Inflammatory macrophage treated with lipopolysaccharide for 4 hours (primary cell): ENCODE measurements around the gene CKMT2.

Source experiments
- DNase-seq: peaks from one replicate; pipeline ENCODE4 v3.0.0-alpha.2; 2020

The CKMT2 gene

GRCh38 chr5:81219389-81219788, 13.7 kb upstream of the CKMT2 start:
- DNase-seq: no peak

DNA sequence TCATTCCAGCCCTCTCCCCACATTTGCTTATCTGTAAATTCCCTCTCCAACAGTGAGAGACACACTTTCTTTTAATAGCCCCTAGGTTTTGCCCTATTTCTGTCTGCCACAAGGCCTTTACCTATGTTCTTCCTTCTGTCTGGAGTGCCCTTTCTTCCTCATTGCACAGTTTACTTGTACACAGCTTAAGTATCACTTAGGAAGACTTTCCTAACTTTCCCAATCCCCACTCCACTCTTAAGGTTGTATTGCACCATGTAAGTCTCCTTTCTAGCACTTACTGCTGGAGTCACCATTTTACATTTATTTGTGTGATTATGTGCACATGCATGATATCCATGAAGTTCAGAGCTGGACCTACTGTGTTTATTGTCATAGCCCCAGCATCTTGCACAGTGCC, 10.8 kb upstream of the CKMT2 start:
- DNase-seq: no peak

DNA sequence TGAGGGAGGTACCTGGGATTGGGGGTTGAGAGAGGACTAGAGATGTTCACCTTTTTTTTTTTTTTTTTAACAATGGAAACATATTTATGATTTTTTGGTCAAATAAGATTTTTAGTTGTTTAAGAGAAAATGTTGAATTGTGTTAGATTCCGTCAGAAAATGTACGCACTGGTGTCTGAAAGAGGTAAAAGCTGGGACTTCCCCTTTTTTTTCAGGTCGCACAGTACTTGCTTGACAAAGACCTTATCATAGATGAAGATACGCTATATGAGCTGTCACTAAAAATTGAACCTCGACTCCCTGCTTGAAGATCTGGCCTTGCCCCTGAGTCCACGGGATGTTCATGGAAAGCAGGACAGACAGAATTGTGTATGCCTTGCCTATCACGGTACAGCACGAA, 7.7 kb upstream of the CKMT2 start:
- no peak for DNase-seq

- DNase-seq: no peak
These were observed 6.8 kb upstream of the CKMT2 start for GRCh38 chr5:81226286-81226685.

DNA sequence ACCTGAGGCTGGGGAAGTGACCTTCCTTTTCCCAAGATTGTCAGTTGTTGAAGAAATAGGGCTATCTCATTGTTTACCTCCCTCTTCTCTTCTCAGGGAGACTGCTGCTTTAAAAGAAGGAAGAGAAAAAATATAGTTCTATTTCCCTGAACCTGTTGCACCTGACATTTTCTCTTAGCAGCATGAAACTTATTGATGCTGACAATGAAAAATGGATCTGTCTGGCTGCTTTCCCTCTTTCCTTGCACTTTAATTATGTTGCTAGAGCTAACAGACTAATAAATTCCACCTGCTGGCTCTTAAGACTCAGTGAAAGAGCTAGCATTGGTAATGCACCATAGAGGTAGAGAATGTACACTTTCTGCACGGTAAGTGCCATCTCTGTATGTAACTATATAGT, 6.2 kb upstream of the CKMT2 start:
- no peak for DNase-seq

GRCh38 chr5:81228084-81228483, 5.0 kb upstream of the CKMT2 start:
- DNase-seq: no peak

- no peak for DNase-seq
These were observed 2.7 kb upstream of the CKMT2 start for GRCh38 chr5:81230416-81230815.

GRCh38 chr5:81232464-81233079, 550 bp upstream of the CKMT2 start:
- no peak for DNase-seq

GRCh38 chr5:81234299-81234698, 1.2 kb downstream of the CKMT2 start:
- DNase-seq: no peak

GRCh38 chr5:81234801-81235200, 1.7 kb downstream of the CKMT2 start:
- no peak for DNase-seq

DNA sequence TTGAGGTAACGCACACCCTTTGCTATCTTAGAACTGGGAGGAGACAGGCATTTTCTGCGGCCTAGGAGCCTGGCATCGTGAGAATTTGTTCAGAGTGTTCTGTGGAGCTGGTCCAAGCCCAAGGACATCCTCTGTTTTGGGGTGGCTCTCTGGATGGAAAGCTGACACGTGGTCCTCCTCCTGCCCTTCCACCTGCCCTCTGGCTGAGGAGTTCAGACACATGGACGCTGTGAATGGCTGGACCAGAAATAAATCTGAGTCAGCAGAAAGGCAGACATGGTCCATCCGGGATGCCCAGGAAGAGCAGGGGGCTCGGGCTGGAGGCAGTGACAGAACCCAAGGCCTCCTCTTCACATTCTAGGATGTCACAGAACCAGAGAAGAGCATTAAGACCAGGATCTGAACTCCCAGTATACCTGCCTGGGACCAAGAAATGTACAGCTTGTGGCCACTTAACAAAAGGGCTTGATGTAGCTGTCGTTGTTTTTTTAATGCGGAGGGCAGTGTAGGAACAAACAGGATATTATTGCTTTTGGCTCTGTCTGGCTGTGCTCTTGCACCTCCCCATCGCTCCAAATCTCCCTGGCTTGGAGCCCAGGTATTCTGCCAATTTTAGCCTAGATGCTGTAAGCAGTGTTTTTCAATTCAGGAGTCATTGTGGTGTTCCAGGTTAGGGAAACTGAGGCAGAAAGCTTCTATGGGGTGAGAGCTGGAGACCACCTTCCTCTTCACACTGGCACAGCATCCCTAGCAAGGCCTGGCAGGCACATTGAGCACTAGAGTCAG, 2.4 kb downstream of the CKMT2 start:
- DNase-seq: no peak

DNA sequence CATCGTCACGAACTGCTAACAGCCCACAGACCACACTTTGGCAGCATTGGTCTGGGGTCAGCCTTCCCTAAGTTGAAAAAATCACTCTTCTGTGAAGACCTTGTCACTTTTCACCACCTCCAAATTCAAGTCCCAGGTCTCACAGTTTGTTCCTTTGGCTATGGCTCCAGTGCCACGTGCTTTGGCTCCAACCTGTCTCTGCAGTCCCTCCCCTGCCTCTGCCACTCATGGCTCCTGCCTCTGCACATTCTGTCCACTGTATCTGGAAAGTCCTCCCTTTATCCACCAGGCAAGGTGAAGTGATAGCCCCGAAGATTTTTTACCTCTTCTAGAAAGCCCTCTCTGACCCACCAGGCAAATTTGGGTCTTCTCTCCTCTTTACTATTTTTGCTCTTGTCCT, 5.3 kb downstream of the CKMT2 start:
- no peak for DNase-seq

GRCh38 chr5:81239613-81240012, 6.5 kb downstream of the CKMT2 start:
- DNase-seq: no peak

DNA sequence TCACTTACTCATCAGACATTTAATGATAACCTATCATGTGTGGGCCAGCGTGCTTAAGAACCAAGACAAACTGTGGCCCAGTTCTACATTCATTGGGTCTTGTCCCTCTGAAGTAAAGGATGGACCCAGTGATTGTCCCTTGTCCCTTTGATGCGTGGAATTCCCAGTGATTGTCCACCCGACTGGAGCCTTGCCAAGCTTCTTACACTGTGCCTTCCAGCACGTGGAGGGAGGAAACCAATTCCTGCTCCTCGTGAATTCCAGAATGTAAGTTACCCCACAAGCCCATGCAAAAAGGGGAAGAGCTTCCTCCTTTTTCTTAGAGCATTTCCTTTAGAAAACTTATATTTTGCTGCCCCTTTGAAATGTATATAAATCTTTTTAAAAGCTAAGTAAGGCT, 7.9 kb downstream of the CKMT2 start:
- no peak for DNase-seq

- DNase-seq: no peak
These were observed 9.0 kb downstream of the CKMT2 start for GRCh38 chr5:81241961-81242648.

GRCh38 chr5:81242906-81243436, 9.8 kb downstream of the CKMT2 start:
- DNase-seq: no peak

DNA sequence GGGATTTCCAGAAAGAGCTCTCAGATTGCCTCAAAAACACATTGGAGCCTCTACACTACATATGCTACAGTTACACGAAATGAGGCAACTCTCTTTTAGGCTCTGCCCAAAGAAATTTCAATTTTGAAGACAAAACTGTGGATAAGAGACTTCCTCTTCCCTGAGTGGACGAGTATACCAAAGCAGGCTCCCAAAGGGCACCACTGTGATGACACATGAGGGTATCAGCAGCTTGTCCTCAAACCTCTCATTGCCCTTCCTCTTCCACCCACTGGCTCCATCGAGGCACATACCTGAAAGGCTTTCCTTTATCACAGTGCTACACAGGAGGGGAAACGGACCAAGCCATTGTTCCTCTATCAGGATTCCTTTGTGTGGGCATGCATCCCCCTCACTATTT, 11.3 kb downstream of the CKMT2 start:
- no peak for DNase-seq

- no peak for DNase-seq
These were observed 12.7 kb downstream of the CKMT2 start for GRCh38 chr5:81245871-81246235.

- DNase-seq: no peak
These were observed 13.6 kb downstream of the CKMT2 start for GRCh38 chr5:81246697-81247096.

GRCh38 chr5:81247441-81247972, 14.4 kb downstream of the CKMT2 start:
- DNase-seq: no peak

- no peak for DNase-seq
These were observed 16.1 kb downstream of the CKMT2 start for GRCh38 chr5:81249240-81249639.

DNA sequence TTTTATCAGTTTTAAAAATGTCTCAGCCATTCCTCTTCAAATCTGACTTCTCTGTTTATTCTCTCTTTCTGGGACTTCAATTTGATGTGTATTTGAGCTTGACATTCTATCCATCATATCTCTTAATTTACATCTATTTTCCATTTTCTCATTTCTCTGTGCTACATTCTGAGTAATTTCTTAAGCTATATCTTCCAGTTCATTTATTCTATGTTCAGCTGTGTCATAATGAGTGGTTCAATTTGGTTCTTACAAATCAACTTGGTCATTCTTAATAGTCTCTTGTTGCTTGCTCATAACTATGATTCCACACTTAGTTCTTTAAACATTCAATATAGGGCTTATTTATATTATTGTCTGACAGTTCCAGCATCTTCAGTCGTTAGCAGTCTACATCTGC, 16.9 kb downstream of the CKMT2 start:
- no peak for DNase-seq

DNA sequence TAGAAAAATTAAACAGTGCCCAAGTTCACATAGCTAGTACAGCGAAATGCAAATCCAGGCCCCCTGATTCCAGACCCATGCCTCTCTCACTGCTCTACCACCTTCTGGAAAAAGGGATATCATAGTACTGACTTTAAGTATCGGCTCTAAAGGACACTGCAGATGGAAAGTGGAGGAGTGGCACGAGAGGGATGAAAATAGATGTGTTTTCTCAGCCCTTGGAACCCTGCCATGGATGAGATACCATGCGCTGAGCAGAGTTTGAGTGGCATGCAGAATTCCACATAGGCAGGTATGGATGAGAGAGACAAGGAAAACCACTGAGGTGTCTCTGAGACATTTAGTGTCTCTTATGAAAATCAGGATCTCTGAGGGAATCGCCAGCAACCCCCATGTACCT, 18.8 kb downstream of the CKMT2 start:
- DNase-seq: no peak

DNA sequence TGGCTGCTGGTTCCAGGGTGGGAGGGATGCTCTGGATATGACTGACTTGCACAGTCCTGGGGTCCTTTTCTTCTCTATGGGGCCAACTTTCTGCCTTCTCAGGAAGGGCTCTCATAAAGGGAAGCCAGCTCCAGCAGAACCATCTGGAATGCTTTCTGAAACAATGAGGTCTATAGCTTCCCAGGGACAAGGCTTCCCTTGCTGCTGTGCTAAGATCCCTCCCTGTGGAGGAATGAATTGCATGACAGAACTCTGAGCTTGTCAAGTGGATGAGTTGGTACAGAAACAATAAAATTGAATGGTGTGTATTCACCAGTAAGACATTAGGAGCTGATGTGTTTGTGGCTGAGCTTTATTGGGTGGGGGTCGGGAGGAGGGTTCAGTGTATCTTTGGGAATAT, 19.8 kb downstream of the CKMT2 start:
- no peak for DNase-seq
